ENCODE results near the gene PAPSS2.
"Not testable (repeated sequence)": the region's sequence is repeated elsewhere in the genome, so short reads cannot be mapped to it uniquely, and the experiment has no call there.

PAPSS2 gene

DNA sequence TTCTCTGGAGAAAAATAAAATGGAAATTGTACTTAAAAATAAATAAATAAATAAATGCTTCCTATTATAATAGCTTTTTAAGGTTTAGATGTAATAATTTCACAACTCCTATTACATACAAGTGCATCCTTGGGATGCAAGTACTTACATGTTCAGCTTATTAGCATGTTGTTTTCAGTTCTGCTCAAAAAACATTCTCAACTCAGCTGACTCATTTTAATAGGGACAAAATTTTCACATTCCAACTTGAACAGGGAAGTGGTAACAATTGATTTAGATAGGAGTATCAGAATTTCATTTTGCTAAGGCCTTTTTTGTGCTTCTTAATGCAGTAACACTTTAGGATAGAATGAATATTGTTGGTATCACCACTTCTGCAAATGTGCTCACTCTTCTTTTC, 16.7 kb upstream of the PAPSS2 start:
- no peak for DNase-seq (ENCODE audit: low read depth)

DNA sequence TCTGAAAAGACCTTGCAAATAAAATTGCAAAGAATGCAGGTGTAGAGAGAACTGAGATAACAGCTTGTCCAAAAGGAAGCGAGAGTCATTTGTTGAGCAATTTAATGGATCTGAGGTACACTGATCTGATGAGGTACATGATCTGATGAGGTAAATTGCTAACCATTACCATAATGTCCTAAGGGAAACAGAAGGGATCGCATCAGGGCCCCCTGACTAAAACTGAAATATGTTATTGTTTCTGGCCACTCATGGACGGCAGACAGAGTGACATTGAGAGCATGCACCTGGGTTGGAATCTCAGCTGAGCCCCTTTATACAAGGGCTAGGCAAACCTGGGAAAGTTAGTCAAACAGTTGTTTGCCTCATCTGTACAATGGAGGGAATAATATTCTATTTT, 15.8 kb upstream of the PAPSS2 start:
- no peak for DNase-seq (ENCODE audit: low read depth)

DNA sequence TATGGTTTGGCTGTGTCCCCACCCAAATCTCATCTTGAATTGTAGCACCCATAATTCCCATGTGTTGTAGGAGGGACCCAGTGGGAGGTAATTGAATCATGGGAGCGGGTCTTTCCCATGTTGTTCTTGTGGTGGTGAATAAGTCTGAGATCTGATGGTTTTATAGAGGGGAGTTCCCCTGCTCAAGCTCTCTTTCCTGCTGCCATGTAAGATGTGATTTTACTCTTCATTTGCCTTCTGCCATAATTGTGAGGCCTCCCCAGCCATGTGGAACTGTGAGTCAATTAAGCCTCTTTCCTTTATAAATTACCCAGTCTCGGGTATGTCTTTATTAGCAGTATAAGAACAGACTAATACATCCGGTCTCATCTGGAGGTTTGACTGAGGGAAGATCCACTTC, 15.2 kb upstream of the PAPSS2 start:
- not testable (repeated sequence) for DNase-seq (ENCODE audit: low read depth)

DNA sequence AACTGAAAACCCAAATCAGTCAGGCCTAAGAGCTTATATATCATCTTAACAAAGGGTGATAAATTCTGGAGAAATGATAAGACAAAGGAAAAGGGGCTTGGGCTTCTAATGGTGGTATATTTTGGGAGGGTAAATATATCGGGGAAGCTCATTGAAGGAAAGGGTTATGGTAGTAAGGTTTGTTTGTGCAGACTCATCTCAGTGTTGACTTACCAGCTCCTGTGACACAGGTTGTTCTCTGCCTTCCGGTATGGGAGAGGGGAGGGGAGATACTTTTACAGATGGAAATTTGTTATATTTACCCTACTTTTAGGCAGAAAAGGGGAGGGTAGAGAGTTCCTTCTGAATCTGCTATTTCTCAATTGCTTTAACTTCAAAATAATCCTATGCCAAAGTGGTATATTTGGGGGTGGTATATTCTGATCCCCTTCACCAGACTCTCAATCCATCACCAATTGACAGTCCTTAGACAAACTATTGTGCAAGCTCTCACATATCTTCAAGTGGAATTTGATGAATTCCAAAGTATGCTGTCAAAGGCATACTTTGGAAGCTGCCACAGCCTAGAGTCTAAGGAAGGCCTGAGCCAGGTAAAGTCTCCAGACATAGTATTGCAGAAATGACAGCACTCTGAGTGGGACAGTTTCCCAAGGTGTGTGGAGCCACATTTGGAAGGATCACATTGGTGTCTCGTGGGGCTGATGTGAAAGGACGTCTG, 13.3 kb upstream of the PAPSS2 start:
- DNase-seq (ENCODE audit: low read depth): no peak

DNA sequence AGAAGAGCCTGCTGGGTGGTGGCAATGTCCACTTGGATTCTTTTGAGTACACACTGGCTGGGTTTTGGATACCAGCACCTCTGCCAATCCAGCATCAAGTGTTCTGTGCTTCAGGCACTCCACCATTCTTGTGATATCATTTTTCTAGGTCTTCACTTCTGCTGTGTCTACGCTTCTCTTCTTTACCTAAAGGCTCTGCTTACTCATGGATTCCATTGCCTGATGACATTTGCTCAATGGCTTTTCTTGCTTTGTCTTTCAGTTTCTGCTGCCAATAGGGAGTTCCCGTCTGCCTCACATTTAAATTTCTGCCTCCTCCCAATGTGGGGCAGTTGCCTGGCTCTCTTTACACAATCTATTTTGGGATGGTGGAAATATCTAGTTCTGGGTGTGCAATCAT, 12.7 kb upstream of the PAPSS2 start:
- no peak for DNase-seq (ENCODE audit: low read depth)

DNA sequence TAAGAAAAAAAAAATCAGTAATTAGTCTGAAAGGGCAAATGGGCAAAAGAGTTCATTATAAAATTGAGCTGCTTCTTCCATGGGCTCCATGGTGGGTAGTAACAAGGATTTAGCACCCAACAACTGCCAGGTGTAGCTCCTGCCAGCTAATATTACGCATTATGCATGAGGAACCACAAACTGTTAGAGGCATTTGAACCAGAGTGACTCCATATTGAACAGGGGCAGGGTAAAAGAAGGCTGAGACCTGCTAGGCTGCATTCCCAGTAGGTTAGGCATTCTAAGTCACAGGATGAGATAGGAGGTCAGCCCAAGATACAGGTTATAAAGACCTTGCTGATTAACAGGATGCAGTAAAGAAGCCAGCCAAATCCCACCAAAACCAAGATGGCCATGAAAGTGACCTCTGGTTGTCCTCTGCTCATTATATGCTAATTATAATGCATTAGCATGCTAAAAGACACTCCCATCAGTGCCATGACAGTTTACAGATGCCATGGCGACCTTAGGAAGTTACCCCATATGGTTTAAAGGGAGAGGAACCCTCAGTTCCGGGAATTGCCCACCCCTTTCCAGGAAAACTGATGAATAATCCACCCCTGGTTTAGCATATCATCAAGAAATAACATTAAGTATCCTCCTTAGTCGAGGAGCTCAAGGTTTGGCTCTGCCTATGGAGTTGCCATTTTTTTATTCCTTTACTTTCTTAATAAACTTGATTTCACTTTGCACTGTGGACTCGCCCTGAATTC, 8.7 kb upstream of the PAPSS2 start:
- no peak for DNase-seq (ENCODE audit: low read depth)

DNA sequence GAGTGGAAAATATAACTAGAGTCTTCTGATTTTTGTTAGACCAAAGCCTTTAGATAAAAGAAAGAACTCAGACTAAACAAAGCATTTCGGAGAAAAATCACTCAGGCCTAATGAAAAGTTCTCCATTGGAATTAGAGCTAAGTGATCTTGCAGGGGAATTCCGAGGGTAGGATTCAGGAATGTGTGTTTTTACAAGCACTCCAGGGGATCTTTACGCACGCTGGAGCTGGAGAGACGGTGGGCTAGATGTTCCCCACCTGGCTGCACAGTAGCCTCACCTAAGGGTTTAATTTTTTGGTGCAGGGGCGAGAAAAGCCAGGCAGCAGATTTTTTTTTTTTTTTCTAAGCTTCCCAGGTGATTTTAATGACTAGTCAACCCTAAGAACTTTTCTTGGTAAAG, 7.9 kb upstream of the PAPSS2 start:
- DNase-seq (ENCODE audit: low read depth): no peak

DNA sequence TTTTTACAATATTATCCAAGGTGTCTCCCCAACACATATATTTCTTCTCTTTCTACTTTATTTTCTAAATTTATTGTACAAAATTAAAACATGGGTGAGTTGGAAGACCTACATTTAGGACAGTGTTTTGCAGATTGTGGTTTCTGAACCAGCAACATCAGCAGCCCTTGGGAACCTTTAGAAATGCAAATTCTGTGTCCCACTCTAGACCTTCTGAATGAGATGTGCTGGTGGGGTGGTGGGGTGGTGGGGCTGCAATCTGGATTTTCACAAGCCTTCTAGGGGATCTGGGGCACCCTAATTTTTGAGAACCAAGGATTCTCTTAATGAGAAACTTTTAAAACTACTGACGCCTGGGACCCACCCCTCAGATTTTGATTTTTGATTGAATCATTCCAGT, 7.4 kb upstream of the PAPSS2 start:
- DNase-seq (ENCODE audit: low read depth): no peak

DNA sequence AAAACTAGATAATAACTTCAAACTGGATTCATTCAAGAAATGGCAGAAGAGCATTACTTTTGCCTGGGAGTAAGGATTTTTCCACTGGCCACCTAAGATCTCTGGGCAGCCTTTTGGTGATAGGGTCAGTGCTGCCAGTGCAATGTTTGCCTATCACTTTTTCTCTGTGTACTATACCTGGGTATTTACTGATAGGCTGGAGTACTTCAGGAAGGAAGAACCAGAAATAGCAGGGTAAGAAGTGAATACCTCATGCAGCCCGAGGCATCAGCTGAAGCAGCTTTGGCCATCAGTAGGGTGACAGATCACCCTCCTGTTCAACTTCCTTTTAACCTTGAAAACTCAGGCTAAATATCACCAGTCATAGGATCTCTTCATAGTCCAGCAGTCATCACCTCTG, 5.5 kb upstream of the PAPSS2 start:
- DNase-seq (ENCODE audit: low read depth): no peak

DNA sequence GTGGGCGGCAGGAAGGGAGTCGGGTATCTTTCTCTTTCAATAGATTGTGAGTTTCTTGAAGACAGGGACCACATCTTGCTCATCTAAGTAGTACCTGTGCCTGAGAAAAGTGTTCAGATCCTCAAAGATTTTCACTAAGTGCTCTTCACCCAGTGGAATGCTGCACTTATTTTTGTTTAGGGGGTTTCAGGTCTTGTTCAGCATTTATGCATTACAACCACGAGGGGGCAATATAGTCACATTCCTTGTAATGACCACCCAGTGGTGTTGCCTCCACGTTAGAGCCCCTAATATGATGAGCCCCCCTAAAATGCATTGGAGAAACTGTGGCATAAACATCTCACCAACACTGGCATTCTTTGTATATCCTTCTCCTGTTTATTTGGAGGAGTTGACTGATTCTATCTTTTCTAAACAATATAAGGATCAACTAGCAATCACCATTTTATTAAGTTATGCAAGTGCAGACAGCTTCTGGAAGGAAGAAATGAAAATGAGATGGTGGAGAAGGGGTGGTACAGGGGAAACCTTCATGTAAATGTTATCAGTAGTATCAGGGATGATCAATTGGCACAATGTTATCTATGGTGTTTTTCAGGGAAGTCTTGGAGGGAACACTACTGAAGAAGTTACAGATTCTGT, 3.1 kb upstream of the PAPSS2 start:
- no peak for DNase-seq (ENCODE audit: low read depth)

DNA sequence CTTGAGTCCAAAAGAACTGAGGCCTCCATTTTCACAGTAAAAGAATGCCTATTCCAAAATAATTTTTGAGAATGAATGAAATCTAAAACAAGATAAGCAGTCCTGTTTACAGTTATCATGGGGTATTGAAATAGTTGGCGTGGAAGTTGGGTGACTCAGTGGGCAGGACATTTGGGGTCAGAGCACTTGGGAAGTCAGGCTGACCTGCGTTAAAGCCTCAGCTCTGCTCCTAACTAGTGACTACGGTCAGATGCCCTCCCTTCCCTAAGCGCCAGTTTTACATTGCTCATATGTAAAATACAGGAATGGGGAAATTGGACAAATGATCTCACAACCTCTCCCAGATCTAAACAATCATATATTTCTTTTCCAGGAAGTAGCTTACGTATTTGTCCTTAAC, 2.3 kb upstream of the PAPSS2 start:
- no peak for DNase-seq (ENCODE audit: low read depth)

DNA sequence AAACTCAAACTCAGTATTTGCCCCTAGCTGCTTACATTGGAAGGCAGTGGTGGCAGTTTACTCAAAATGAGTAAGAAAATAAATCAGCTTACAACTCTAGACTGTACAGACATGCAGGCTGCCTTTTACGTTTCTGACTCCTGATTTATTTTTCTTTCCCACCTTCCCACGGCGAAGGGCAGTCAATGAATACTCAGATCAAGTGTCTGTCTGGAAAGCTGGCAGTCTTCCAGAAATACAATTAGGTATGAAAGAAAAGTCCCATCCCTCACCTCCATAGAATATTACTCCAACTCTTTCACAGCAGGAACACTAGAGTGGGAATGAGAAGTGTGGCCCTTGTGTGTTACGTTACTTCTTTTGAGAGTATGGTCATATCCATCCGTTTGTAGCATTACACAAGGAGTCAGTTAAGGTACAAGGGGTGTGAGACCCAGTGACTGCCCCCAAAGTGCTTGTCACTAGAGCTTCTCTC, 1.3 kb upstream of the PAPSS2 start:
- no peak for DNase-seq (ENCODE audit: low read depth)

DNA sequence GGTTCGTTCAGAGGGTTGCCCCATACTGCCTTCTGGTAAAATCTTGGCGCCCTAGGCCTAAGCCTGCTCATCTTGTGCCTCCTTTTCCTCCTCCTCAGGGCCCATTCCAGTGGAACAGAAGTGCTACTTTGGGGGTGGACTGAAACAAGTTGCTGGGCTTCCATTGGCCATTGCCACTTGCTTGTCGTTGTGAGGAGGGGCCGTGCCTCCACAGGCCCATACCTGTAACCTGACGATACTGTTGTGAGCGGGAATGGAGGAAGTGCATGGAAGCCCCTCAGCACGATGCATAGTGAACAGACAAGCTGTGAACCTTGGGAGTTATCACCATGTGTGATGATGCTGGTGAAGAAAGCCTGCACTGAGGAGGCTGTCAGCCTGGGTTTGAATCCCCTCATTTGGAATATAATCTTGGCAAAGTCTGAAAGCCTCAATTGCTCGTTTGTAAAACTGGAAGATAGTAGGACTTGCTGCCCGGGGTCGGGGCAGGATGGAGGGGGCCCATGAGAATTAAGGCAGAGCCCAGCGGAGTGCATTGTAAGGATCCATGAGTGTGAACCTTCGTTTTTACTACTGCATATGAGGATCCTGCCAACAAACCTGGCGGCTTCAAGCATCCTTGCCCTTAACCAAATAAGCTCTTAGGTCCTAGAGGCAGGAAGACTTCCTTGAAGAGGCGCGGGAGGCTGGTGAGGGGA, 671 bp upstream of the PAPSS2 start:
- no peak for DNase-seq (ENCODE audit: low read depth)

DNA sequence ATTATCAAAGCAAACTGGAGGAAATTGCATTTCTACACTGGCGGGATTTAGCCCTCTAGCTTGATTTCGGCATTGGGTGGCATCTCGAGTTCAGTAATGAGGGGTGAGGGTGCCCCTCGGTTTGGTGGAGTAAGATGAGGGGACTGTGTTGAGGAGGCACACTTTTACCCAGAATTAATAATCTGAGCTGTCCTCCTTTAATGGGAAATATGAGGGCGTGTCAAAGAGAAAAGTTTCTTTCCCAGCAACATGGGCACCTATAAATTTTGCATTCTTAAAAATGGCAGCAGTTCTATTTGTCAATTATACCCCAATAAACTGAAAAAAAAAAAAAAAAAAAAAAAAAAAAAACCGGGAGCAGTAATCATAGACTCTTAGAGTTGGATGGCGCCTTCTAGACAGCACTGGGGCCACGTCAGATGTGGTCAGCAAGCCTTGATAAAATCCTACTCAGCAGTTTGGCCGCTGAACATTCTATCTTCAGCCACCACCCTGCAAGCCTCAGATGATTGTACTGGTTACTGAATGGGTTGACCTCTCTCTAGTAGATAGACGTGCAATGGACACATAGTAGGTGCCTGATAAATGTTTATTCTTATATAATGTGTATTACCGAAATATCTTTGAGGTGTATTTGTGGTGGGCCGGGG, 931 bp downstream of the PAPSS2 start:
- DNase-seq (ENCODE audit: low read depth): no peak

DNA sequence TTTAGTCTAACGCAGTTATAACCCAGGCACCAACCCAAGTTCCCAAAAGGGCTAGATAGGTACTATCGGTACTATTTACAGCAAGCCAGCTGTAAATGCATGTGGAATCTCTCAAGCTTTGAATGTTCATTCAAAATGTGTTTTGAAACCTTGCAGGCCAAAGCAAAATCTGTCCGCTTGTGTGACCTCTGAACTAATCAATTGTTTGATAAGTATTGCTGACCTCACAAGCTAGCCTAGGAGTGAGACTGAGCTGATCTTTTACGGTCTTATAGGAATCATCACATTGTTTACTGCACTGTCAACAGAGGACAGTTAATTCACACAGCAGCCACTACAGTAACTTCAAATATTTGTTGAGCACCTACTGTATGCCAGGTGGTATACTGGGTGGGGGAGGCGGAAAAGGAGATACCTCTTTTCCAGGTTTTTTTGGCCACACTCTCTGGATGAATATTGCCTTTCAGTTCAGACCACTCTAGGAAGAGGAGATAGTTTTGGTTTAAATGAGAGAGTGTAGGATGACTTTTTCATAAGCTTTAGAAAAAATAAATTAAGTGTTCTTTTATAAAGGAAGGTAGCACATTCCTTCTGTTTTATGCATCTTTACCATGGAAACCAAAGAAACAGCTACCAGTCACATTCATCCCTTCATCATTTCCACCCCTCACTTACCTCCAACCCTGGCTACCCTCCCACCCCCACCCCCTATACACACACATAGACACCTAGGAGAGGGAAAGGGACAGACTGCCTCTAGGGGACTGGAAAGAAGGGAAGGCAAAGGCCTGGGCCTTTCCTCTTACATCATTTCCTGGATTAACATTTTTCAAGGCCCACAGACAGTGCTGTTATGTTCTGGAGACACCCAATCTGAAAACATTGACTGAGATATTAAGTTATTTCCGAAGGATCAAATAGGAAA, 2.4 kb downstream of the PAPSS2 start:
- DNase-seq (ENCODE audit: low read depth): no peak

DNA sequence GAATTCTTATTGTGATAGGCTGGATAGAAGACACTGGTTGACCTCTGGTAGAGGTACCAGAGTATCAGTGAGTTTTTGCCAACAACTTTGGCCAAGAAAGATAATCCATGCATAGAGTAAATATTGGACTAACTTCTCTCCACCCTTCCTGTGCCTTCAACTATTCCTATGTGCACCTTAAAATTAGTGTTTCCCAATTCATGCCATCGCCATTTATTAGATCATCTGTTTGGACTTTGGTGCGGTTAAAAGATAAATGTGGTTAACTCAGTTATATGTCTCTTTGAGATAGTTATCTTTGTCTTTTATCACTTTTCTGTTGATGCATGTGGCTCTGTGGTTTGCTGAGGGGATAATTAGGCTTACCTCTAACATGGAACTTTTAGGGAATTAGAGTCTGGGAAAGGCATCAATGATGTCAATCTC, 4.6 kb downstream of the PAPSS2 start:
- no peak for DNase-seq (ENCODE audit: low read depth)

DNA sequence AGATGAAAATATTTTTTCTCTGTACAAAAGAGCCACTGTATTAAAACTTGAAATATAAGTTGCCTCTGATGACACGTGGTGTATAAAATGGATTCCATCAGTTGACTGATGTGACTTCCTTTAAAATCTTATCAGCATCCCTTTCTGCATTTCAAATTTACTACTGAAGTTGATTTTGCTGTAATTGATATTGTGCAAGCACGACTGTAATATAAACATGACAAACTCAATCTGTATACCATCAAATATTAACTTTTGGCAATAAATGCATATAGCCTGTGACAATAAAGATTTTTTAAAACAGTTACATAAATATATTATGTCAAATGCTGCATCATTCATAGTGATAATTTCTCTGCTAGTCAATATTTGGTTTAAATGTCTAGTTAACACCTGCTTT, 7.8 kb downstream of the PAPSS2 start:
- no peak for DNase-seq (ENCODE audit: low read depth)

DNA sequence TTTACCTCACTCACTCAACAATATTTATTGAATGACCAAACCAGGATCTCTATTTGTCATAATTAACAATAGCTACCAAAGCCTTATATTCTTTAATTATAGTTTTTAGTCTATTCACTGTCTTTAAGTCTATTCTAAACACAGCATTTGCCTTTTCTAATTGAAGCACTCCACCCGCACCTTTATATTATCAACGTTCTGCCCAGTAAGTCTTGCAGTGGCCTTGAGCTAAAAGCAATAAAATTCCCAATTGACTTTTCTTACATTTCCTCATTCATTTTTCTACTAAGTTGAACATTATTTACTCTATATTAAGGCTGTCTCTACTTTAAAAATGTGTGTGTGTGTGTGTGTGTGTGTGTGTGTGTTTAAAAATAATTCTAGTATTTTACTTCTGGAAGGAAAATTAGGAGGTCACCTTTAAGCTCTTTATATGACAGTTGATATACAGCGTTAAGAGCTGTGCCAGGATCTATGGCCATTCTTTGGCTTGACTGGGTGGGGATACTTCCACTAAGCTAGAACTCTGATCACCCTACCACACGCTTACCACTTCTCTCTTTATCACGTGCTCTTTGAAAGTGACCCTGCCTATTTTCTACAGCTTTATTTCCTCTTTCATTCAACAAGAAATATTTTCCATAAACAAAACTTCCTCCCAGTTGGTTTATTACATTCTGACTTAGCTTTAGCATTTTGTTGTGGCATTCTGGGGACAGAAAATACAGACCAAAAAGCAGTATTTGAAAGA, 8.8 kb downstream of the PAPSS2 start:
- no peak for DNase-seq (ENCODE audit: low read depth)

DNA sequence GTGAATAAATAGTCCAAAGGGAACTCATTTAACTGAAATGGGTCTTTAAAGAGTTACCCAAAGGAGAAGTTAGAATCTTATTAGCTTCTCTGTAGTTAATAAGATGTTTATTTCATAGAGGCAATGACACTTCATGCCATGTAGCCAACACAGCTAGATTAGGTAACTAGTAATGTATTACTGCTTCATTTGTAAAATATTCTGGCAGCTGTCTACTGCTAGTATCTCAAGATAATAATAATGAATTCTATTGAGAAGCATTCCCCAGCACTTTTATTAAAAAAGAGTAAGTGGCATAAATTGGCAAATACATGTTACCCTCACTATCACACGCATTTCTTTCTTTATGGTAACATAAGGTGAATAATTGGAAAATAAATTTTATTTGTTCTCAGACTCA, 10.1 kb downstream of the PAPSS2 start:
- no peak for DNase-seq (ENCODE audit: low read depth)

DNA sequence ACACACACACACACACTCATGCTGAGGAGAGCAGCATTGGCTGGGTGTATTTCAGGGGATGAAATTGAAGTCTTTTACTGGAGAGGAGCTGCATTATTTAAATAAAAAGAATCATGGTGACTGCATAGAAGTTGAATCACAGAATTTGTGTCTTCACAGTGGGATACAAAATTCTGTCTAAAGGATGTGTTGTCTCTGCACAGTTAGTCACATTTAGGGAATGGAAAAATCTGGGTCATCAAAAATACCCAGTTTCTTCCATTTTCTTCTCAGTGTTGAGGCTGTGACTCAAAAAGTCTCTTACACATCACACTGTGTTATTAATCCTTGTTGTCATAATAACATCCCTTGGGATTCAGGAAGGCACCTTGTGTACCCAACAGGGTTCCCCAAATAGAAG, 10.9 kb downstream of the PAPSS2 start:
- no peak for DNase-seq (ENCODE audit: low read depth)
